NK-92 treated with Interleukin-12 subunit alpha and Interleukin-12 subunit beta, amount 100 ng/mL, for 24 hours (cell line): ENCODE results near the gene TTC31.

Experiments used
- DNase-seq: peaks from one replicate; lab custom pipeline; 2025; lab: John Stamatoyannopoulos, UW

TTC31 gene

DNA sequence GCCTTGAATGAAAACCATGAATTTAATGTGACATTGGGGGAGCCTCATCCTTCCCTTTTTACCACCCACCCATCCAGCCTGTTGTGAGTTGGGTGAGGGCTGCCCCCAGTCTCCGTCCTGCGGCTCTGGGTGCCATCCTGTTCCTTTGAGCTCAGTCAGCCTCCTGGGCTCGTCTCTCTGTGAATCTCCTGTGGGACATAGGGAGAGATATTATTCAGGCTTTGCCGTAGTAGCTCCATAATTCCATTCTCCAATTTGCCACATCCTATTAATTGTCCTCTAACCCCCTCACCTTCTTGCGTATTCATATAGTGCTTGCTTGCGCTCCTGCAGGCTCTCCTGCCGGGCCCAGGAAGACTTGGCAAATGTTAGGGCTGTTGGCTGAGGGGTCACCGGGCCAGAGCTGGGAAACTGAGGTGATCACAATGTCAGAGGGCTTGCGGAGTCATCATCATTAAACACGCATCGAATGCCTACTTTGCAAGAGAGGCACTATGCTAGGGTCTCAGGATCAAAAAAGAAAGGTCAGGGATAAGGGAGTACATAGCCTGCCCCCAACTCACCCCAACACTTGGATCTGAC is 43.9 kb downstream of the TTC31 start:
- DNase-seq: no peak

DNA sequence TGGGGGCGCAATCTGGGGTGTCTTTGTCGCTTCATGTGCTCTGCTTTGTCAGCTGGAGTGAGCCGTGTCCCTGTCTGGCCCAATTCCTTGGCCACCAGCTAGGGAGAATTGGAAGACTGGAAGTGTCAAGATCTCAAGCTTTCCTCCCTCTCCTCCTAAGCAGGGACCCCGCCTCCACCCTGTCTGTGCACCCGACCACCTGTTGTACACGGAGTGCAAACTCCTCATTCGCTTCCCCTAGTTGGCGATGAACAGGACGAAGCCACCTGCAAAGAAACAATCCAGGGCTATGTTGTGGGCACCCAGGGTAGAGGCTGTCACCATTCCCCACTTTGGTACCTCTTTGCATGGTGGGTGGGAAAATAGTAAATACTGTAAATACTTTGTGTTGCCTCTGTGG is 44.9 kb downstream of the TTC31 start:
- no peak for DNase-seq

DNA sequence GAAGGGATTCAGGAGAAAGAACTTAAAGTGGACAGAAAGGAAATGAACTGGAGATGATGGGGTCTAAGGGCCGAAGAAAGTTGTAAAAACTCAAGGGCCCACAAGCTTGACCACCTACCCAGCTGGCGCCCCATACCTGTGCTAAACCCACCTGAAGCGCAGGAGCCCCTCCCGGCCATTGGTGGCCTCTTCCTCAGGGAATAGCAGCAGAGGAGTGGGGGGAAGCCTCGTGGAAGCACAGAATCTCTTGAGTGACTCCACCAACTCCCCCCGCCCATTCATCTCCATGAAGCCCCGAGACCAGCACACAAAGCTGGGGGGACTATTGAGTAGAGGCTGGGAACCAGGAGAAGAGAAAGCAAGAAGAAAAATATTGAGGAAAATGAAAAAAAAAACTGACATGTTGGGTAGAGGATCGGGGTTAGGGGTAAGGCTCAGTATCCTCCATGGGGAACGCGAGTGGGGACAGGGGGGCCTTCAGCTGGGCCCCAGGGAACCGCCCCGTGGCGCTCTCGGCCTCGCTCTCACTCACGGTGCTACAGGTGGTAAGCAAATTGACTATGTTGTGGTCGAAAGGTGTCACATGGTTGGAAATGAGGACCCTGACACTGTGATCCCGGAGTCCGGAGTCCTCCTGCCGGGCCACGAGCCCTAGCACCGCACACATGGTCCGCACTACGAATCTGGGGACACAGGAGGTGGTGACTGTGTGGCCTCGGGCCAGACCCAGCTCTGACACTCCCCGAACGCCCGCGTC is 45.9 kb downstream of the TTC31 start:
- DNase-seq: no peak

DNA sequence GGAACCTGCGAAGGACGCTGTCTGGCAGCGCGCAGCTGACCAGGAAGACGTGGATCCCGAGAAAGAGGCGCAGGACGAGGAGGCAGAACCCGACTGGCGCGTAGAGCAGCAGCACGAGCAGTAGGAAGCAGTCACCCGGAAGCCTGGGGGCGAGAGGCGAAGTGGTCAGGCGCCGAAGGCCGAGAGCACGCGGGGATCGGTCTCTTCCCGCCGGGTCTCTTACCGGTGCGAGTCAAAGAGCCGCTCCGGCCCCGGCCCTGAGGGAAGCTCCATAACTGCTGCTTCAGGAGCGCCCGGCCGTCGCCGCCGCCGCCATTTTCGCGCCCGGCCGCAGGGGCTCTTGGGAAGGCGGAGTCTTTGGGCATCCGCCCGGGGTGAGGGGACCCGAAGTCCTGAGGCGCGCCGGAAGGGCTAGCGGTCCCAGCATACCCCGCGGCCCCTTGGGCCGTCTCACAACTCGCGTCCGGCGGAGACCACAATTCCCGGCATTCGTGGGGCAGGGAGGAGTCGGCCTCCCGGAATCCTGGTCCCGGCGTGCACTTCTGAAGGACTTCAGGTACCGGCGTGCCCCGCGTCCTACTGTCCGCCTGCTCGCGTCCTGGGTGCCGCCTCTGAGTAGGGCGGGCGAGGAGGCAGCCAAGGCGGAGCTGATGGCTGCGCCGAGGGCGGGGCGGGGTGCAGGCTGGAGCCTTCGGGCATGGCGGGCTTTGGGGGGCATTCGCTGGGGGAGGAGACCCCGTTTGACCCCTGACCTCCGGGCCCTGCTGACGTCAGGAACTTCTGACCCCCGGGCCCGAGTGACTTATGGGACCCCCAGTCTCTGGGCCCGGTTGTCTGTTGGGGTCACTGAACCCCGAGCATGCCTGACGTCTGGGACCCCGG is 46.7 kb downstream of the TTC31 start, which contains the start of the genes AUP1 and HTRA2:
AUP1 (minus strand) TSS at position 350 of the 882 bp plus-strand sequence; CDS start at position 273, 77 bp downstream.
HTRA2 (plus strand) TSS at position 577 of the 882 bp plus-strand sequence; CDS start at position 651, 74 bp downstream.
- DNase-seq: peak; percentile 97

DNA sequence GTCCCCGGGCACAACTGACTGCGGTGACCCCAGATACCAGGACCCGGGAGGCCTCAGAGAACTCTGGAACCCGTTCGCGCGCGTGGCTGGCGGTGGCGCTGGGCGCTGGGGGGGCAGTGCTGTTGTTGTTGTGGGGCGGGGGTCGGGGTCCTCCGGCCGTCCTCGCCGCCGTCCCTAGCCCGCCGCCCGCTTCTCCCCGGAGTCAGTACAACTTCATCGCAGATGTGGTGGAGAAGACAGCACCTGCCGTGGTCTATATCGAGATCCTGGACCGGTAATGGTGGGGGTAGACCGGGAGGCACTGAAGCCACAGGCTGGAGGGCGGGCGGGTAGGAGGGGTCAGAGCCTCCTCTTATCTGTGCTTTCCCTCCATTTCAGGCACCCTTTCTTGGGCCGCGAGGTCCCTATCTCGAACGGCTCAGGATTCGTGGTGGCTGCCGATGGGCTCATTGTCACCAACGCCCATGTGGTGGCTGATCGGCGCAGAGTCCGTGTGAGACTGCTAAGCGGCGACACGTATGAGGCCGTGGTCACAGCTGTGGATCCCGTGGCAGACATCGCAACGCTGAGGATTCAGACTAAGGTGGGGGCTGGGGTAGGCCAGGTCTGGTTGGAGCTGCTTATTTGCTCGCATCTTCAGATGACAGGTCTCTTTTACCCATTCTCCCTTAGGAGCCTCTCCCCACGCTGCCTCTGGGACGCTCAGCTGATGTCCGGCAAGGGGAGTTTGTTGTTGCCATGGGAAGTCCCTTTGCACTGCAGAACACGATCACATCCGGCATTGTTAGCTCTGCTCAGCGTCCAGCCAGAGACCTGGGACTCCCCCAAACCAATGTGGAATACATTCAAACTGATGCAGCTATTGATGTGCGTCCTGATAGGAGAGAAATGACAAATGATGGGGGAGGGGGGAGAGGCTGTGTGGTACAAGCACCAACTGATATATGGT is 47.6 kb downstream of the TTC31 start:
- DNase-seq: peak; percentile 64

DNA sequence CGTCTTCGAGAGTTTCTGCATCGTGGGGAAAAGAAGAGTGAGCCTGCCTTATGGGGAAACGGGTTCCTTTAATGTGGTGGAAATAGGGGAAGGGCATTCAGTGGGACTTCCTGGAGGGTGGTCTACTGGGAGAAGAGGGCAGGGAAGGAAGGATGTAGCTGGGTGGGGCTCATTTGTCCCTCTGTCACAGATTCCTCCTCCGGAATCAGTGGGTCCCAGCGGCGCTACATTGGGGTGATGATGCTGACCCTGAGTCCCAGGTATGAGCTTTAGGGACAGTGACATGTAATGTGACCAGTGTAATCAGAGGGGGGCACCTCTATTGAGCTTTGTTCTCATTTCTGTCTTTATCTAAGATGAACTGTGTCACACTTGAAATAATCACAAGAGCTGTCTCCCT is 48.8 kb downstream of the TTC31 start:
- no peak for DNase-seq

DNA sequence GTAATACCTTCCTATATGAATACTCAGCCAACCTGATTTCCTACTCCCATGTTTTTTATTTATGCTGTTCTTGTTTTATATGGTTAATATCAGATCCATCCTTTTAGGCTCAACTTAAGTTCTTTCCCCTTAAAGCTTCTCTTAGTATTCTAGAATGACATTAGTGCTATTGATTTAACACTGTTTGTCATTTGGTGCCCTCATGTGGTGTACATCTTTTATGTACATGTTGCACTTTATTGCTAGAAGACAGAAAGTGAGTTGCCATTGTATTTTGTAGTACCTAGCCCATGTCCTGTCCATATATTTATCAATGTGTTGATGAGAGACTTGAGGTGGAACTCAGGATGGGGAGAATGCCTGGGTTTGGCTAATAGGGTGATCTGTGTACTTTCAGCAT is 49.3 kb downstream of the TTC31 start:
- DNase-seq: no peak

DNA sequence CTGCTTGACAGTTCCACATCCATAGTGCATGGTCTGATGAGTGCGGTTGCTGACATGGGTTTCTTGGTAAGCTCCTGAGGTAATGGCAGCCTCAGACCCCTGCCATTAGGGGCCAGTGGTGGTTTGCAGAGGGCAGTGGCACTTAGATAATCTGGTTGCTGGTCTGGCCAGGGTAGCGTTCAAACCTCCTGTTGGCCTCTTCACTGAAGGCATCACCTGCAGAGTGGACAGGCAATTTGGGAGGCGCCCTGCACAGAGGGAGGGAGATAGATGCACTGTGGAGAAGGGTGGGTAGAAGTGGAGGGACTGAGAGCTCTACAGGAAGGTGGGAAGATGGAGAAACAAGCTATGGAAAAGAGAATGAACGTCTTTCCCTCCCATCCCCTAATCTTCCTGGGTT is 50.6 kb downstream of the TTC31 start:
- no peak for DNase-seq

DNA sequence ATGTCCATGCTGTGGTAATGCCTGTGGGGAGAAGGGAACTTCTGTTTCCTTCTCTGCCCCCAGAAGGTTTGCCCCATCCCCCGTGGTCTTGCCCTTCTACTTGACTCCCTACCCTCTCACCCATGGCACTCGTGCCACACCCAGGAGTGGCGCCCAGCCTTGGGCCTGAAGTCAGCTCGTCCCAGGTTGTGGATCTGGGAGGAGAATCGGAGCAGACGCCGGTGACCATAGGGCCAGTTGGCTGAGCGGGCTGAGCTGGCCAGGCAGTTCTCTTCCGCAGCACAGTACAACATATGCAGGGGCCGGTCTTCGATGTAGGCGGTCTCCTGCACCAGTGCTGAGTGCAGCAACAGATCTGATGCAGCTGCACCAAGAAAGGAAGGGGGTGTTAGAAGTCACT is 51.5 kb downstream of the TTC31 start:
- no peak for DNase-seq

DNA sequence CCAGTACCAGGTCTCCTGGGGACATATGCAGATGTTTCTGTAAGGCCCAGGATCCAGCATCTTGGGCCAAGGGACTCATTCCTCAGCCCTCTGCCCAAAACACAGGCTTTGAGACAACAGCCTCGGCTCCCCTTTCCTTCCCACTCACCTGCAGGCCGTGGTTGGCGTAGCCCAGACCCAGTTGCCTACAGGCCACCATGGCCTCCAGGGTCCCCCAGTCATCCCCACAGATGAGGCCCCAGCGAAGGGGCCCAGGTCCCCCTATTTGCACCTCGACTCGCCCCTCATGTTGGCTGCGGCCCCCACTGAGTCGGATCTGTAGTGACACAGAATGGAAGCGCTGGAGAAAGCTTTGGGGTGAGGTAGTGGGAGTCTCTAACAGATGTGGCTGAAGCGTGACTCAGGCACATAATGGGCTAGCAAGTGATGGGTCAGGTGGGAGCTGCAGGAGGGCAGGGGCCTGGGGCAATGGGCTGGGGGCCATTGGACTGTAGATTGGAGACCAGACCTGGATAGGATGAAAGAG is 52.6 kb downstream of the TTC31 start:
- DNase-seq: no peak

DNA sequence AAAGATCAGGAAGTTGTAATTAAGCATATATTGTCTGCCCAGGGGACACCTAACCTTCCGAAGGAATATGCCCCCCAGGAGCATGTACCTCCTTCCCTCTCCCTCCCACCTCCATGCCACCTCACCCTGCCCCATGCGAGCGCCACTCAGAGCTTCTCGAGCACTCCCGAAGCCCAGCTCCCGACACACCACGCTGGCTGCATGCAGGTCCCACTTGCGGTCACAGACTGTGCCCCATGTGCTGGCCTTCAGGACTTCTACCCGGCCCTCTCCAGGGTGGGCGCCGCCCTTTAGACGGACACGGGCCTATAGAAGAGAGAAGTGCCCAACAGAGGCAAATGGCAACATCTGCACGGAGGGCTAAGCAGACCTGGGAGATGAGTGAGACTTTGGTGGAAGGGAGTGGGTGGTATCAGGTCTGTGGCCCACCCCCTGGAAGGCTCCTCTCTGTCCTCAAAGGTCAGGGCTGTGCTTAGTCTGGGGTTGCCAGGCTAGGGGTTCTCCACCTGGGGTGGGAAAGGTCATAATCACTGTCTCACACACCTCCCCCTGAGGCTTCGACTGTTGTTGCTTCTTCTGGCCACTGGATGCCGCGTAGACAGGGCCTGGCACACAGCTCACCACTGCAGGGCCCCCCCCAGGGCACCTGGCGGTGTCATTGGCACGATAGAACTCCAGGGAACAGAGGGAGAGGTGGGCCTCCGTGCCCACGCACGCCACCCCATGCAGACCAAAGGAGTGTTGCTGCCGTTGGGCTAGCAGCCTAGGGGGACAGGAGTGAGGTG is 53.5 kb downstream of the TTC31 start:
- DNase-seq: no peak

DNA sequence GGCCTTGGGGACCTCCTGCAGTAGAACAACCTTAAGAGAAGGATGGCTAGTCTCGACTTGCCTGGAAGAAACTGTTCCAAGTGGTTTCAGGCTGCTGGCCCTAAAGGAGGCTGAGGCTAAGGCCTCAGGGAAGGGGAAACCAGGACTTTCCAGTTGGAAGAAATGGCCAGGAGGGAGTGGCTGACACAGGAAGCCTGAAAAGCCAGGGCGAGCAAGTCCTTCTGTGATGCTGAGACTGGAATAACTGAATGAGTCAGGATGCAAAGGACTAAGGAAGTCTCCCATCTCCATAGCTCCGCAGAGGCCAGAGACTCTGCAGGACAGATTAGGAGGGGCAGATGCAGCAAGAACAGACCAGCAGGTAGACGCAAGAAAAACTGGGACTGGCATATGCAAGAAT is 54.3 kb downstream of the TTC31 start:
- DNase-seq: no peak

DNA sequence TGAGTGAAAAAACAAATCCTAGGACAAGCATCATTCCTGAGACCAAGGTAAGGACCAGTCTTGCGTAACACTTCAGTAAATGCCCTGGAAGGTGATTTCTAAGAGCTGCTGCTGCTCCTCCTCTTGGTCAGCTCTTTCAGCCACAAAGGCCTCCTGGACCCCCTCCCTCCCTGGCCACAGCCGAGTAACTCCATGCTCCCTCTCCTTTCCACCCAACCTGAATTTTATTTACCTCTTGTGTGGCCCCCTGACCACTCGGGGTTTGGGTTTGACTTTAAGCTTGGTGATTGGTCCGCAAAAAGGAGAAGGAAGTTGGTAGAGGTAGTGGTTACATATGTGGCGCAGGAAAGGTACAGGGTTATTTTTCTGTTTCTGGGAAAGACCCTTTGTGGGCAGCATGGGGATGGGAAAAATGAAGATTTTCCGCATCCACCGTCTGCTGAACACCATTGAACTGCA is 56.0 kb downstream of the TTC31 start:
- no peak for DNase-seq

DNA sequence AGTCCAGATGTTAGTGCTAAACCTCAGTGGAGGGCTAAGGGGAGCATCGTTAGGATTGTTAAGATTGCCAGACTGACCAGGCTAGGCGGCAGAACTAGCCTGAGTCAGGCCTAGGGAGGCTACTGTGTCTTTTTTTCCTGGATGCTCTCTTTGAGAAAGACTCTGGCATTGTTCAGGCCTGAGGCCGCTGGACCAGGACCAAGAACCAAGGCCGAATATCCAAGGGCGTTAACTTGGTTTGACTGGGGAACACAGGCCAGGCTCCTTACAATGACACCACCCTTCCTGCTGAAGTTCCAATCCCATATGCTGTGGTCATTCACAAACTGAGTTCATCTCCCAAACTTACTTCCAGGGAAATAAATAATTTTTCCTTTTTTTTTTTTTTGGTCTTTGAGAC is 57.4 kb downstream of the TTC31 start:
- no peak for DNase-seq

DNA sequence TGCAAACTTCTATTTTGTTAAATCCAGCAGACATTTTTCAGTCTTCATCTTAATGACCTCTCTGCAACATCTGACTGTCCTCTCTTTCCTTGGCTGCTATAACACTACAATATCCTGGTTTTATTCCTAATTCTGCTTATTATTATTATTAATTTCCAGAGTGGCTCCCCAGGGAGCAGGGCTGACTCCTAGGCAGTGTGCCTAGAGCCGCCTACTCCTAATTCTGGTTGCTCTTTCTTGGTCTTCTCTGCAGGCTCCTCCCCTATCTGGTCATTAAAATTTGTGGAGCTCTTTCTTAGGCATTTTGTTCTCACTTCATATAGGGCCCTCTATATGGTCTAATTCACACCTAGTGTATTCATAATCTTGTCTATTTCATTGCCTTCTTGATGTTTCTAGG is 60.1 kb downstream of the TTC31 start:
- no peak for DNase-seq
